ENCODE data around the gene NDUFB3. TPM values are rescaled to one million over a fixed set of nuclear protein-coding genes. Genes with fewer than 3 reads are reported as not detected.
A peak's percentile ranks its signal among the peaks of the same experiment; 100 is the strongest.

The NDUFB3 gene
- total and polyA plus RNA-seq, 10 of the 15 experiments (the other 5 are each of a cell fraction or from before 2014, with no cell fraction given): 115 to 1,059 (median 187) TPM

DNA sequence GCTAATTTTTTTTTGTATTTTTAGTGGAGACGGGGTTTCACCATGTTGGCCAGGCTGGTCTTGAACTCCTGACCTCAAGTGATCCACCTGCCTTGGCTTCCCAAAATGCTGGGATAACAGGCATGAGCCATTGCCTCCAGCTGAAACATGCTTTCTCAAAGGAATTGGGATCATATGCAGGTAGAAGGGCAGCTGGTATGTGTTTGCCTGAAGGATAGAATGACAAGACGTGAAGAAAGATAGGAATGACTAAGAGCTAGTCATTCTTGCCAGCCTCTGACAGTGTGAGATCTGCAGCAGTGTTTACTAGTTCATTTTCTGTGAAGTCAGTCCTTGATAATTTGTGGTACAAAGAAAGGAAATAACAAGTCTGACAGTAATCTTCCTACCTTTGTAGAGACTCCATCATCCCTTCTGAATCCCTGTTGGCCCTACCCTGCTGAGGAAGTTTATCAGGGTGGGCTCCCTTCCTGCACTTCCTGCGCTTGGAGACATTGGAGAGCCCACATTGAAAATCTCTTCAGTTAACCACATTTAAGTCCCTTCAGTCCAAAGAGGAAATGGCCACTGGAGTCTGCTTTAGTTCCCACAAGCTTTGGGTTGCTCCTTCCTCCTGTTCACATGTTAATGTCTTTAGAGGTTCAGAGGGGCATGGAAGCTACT, 58.9 kb downstream of the NDUFB3 start (continued):
- TF ChIP-seq RAD21 (IDR thresholded peaks at IDR 0.05; ENCODE audit: insufficient read depth, low read depth, low read length): no peak
- TF ChIP-seq GABPA (IDR thresholded peaks at IDR 0.05; ENCODE audit: low read depth): no peak
- TF ChIP-seq NBN (IDR thresholded peaks at IDR 0.05): no peak; the same call in 1 of the 2 replicates
- TF ChIP-seq ZNF217 (IDR thresholded peaks at IDR 0.05): 0 out of 2 replicates have a peak, but pooled peaks have one; percentile 30
- TF ChIP-seq CREB1 (IDR thresholded peaks at IDR 0.05; ENCODE audit: low read depth): no peak
- peak; percentile 41 for TF ChIP-seq POLR2AphosphoS5 (IDR thresholded peaks at IDR 0.05; ENCODE audit: low read length)
- peak; percentile 26; the same call in 1 of the 2 replicates for TF ChIP-seq NFIC (IDR thresholded peaks at IDR 0.05; ENCODE audit: low read depth, low read length)
- no peak for TF ChIP-seq LARP7 (IDR thresholded peaks at IDR 0.05)
- no peak for TF ChIP-seq NR2C1 (IDR thresholded peaks at IDR 0.05)
- no peak for TF ChIP-seq KDM1A (IDR thresholded peaks at IDR 0.05; ENCODE audit: borderline replicate concordance)
- peak; percentile 61 for TF ChIP-seq RUNX3 (IDR thresholded peaks at IDR 0.05; ENCODE audit: low read length)
- no peak for TF ChIP-seq MTA2 (IDR thresholded peaks at IDR 0.05; ENCODE audit: low read depth)
- no peak for TF ChIP-seq SRF (IDR thresholded peaks at IDR 0.05; ENCODE audit: low read depth in 2 of 2, low read length in 2 of 2)
- no peak for TF ChIP-seq ZNF207 (IDR thresholded peaks at IDR 0.05; ENCODE audit: borderline replicate concordance)
- no peak for TF ChIP-seq NRF1 (conservative IDR thresholded peaks at IDR 0.05; ENCODE audit: low read depth, low read length)
- TF ChIP-seq, protein P1, sequence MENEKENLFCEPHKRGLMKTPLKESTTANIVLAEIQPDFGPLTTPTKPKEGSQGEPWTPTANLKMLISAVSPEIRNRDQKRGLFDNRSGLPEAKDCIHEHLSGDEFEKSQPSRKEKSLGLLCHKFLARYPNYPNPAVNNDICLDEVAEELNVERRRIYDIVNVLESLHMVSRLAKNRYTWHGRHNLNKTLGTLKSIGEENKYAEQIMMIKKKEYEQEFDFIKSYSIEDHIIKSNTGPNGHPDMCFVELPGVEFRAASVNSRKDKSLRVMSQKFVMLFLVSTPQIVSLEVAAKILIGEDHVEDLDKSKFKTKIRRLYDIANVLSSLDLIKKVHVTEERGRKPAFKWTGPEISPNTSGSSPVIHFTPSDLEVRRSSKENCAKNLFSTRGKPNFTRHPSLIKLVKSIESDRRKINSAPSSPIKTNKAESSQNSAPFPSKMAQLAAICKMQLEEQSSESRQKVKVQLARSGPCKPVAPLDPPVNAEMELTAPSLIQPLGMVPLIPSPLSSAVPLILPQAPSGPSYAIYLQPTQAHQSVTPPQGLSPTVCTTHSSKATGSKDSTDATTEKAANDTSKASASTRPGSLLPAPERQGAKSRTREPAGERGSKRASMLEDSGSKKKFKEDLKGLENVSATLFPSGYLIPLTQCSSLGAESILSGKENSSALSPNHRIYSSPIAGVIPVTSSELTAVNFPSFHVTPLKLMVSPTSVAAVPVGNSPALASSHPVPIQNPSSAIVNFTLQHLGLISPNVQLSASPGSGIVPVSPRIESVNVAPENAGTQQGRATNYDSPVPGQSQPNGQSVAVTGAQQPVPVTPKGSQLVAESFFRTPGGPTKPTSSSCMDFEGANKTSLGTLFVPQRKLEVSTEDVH (IDR thresholded peaks at IDR 0.05; ENCODE audit: low read depth, partially characterized antibody): no peak
- TF ChIP-seq ZNF274 (IDR thresholded peaks at IDR 0.05; ENCODE audit: insufficient read depth, insufficient read length): no peak
- TF ChIP-seq BRCA1 (IDR thresholded peaks at IDR 0.05; ENCODE audit: low read depth, low read length): no peak
- TF ChIP-seq, protein P2, sequence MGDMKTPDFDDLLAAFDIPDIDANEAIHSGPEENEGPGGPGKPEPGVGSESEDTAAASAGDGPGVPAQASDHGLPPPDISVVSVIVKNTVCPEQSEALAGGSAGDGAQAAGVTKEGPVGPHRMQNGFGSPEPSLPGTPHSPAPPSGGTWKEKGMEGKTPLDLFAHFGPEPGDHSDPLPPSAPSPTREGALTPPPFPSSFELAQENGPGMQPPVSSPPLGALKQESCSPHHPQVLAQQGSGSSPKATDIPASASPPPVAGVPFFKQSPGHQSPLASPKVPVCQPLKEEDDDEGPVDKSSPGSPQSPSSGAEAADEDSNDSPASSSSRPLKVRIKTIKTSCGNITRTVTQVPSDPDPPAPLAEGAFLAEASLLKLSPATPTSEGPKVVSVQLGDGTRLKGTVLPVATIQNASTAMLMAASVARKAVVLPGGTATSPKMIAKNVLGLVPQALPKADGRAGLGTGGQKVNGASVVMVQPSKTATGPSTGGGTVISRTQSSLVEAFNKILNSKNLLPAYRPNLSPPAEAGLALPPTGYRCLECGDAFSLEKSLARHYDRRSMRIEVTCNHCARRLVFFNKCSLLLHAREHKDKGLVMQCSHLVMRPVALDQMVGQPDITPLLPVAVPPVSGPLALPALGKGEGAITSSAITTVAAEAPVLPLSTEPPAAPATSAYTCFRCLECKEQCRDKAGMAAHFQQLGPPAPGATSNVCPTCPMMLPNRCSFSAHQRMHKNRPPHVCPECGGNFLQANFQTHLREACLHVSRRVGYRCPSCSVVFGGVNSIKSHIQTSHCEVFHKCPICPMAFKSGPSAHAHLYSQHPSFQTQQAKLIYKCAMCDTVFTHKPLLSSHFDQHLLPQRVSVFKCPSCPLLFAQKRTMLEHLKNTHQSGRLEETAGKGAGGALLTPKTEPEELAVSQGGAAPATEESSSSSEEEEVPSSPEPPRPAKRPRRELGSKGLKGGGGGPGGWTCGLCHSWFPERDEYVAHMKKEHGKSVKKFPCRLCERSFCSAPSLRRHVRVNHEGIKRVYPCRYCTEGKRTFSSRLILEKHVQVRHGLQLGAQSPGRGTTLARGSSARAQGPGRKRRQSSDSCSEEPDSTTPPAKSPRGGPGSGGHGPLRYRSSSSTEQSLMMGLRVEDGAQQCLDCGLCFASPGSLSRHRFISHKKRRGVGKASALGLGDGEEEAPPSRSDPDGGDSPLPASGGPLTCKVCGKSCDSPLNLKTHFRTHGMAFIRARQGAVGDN (IDR thresholded peaks at IDR 0.05): no peak
- no peak for TF ChIP-seq MEF2A (IDR thresholded peaks at IDR 0.05; ENCODE audit: insufficient read depth, low read depth, low read length)
- TF ChIP-seq IKZF1 (conservative IDR thresholded peaks at IDR 0.05): peak; percentile 51
- TF ChIP-seq JUNB (IDR thresholded peaks at IDR 0.05): peak; percentile 78
- TF ChIP-seq, protein P3, sequence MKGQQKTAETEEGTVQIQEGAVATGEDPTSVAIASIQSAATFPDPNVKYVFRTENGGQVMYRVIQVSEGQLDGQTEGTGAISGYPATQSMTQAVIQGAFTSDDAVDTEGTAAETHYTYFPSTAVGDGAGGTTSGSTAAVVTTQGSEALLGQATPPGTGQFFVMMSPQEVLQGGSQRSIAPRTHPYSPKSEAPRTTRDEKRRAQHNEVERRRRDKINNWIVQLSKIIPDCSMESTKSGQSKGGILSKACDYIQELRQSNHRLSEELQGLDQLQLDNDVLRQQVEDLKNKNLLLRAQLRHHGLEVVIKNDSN (IDR thresholded peaks at IDR 0.05; ENCODE audit: borderline replicate concordance, extremely low read length, insufficient read depth, low read depth, low read length): no peak
